ENCODE data around the gene NREP.
A peak's percentile ranks its signal among the peaks of the same experiment; 100 is the strongest.

Gene NREP, protein sequence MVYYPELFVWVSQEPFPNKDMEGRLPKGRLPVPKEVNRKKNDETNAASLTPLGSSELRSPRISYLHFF

DNA sequence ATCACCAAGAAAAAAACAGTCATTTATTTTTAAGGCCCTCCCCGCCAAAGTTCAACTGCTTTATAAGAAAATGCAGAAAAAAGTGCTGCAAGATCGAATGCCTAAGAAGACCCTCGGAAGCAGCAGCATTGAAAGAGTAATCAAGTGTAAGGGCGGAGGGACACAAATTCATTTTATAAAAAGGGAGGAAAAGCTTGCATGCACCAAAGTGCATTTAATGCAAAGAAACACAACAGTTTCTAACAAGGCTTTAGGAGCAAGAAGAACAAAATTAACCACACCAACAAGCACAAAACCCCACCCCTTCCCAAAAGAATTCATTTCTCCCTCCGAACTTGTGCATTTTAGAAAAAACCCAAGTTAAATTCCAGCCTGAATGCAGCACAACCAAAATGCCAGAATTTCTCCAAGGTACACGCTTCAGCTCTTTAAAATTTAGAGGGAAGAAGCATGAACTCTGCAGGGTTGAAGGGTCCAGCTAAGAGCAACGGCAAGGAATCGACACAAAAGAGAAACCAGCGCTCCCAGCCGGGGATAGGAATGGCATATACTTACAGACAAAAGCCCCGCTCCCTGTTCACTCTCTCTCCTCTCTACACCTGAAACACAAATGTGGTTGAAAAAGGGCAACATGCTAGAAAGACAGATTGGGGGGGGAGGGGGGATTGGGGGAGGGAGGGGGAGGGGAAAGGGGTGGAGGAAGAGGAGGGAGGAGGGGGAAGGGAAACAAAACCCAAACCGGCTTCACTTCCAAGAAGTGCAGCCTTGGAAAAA is at the start of gene NREP:
NREP (minus strand) TSS at position 614 of the 774 bp plus-strand sequence. CDS start 1,422 bp downstream, outside the sequence.
- no peak for DNase-seq

DNA sequence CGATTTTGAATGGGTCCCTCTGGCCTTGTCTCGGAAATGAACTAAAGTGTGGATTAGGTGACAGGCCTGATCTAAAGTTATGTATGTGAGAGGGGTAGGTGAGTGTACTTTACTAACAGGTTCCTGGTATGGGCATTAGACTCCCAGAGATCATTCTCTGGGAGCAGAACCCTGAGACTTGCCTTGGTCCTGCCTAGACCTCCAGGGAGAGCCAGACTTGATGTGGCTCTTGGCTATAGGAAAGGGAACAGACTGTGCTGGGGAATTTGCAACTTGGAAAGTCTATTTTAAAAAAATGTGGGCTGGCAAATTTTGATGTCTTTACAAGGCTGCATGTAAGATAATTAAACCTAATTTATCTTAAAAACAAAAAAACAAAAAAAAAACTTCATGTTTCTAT is 49.8 kb upstream of the NREP start:
- DNase-seq = no peak

GRCh38 chr5:111806156-111806555 is 49.2 kb upstream of the NREP start:
- DNase-seq = no peak

GRCh38 chr5:111805071-111805470 is 48.1 kb upstream of the NREP start:
- DNase-seq = no peak

DNA sequence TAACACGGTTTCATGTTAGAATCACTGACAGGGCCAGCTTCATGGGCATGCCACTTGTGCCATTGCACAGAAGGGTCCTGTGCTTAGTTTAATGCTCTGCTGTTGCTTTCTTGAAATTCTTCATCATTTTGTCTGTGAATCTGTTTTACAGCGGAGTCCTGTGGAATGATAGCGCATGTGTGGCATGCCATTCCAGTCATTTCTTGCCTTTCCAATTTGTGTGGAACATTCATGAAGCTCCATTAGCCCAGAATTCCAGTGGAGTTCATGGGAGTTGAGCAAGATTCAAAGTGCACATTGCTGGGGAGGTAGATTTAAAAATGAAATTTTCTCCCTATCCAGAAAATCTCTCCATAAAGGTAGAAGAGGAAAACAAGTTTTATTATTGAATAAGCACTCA is 43.4 kb upstream of the NREP start:
- no peak for DNase-seq

DNA sequence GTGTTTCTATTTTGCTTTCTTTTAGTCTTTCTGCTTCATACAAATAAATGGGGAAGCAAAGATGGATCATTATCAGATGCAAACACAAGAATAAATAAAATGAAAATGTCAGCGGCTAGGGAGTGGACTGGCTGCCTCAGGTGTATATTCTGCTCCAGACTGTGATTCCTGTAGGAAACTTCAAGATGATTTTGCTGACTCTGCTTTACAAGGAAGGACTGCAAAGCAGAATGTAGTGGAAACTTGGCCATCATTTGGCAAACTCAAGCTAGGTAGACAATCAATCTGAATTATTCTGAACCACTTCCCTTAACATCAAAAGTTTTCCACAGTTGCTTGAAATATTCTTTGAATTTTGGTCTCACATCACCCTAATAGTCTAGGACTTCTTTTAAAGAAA is 38.1 kb upstream of the NREP start:
- no peak for DNase-seq

GRCh38 chr5:111792471-111793058 is 35.6 kb upstream of the NREP start:
- no peak for DNase-seq

DNA sequence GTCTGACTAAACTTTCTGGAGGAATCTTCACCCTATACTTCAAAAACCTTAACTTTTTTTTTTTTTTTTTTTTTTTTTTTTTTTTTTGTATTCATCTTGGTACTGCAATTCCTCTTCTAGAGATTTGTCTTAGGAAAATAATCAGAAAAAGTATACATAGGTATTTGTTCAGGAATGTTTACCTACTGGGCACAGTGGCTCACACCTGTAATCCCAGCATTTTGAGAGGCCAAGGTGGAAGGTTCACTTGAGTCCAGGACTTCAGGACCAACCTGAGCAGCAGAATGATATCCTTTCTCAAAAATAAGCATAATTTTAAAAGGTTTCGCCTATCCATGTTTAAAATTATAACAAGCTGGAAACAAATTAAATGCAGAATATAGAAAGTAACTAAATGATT is 33.3 kb upstream of the NREP start:
- no peak for DNase-seq

DNA sequence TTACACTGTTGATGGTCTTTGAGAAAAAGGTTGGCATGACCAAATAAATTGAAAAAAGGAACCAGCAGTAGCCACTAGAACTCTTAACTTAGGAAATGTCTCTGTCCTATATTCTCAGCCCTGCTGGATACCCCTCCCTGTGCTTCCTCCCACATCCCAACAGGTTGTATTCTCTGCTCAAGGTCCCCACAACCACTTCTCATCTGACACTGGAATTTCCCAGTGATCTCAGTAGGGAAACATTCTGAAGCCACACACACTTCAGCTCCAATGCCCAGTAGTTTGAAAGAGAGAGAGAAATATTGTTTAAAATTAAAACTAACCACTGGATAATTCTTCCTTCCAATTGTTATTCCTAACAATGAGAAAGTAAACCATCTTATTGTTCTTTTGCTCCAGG is 30.0 kb upstream of the NREP start:
- DNase-seq = no peak

DNA sequence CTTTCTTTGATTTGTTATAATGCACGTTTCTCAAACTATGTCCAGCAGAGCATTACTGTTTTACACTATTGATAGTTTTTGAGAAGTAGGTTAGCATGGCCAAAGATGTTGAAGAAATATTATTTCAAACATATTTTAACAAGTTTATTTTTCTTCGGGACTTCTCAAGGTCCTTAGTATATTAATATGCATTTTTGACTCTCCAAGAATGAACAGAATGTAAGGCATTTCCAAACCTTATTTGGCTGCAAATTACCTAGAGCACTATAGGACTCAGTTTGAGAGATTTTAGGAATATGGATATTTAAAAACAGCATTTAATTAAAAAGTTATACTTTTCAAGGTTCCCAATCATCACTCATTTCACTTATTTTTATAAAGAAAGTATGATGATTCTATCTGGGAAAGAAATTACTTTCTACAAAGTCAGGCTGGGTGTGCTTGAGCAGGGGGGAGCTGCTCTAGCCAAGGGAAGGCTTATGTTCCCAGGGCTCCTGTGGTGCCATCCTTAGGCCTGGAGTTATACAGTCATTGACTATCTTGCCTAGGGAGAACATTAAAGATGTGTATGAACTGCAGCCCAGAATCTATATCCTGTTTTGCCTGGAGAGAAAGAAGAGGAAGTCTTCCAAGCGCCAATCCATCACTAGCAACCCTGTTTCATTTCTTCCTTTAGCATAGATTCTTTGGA is 27.6 kb upstream of the NREP start:
- DNase-seq = no peak

DNA sequence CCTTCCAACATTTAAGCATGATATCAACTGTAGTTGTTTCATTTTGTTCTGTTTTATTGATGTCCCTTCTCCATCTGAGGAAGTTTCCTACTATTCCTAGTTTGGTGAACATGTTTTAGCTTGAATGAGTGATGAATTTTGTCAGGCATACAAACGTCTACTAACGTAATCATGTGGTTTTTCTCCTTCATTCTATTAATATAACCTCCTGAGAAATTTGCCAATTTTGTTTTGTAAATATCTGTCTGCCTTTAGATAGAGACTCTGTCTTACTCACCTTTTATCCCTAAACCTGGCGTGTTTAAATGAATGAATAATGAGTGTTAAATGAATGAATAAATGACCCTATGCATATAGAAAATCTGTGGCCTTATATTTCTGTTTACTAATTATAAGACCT is 26.5 kb upstream of the NREP start:
- no peak for DNase-seq

- no peak for DNase-seq
These were observed 25.2 kb upstream of the NREP start for GRCh38 chr5:111782216-111782615.

DNA sequence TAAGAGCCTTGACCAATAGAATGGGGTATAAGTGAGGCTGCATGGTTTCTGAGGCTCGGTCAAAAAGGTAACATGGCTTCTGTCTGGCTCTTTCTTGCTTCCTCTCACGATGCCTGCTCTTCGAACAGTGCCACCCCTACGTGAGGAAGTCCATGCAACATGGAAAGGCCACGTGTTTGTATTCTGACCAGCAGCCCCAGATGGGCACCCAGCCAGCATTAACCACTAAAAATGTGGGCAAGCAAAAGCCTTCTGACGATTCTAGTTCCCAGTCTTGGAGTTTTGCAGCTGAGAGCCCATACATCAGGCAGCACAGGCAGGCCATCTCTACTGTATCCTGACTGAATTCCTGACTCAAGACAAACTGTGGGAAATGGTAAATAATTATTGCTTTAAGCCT is 24.2 kb upstream of the NREP start:
- DNase-seq = no peak

GRCh38 chr5:111779922-111780292 is 22.9 kb upstream of the NREP start:
- peak; percentile 64 for DNase-seq

GRCh38 chr5:111779260-111779921 is 22.4 kb upstream of the NREP start:
- DNase-seq = no peak

DNA sequence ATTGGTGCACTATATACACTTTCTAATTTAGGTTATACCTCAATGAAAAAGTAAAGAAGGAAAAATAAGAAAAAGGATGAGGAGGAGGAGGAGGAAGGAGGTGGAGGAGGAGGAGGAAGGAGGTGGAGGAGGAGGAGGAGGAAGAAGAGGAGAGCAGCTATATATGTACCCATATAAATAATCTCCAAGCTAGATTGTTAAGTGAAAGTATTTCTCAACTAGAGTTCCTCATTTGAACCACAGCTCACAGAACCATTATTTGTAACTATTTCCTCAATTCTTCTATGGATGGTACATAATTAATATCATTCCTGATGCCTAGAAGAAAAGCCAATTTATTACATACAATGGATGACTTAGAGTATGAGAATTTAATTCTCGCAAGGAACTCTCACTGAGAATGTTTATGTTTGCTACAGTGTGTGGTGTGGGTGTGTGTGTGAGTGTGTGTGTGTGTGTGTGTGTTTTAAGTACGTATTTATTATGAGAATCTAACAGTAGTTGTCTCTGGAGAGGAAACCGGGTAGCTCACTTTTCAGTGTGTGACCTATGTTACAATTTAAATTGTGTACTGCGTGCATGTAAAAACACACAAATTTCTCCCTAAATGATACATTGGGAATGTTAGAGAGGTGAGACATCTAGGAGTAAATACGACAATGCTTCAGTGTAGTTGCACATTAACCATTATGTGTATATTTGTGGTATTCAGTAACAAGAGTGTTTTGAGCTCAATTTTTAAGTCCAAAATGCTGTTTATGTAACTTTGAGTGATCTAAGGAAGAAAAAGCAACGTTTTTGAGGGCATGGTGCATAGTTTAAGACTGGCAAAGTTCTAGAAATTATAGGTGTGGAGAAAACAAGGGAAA is 20.2 kb upstream of the NREP start:
- no peak for DNase-seq

DNA sequence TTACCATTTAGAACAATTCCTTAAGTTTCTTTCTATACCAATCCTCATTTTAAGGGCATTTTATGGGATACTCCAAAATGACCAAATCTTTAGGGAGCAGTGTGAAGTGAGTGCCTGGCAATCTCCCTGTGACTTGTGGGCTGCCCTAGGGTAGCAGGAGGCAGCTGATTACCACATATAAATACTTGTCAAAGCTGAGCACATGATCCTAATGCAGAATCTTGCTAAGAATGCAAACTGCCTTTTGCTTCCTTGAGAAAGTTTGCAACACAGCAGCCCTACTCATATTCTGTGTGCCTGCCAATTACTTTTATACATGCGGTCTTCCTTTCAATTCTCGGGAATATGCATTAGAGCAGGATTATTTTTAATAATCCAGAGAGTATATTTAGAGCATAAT is 18.2 kb upstream of the NREP start:
- no peak for DNase-seq

DNA sequence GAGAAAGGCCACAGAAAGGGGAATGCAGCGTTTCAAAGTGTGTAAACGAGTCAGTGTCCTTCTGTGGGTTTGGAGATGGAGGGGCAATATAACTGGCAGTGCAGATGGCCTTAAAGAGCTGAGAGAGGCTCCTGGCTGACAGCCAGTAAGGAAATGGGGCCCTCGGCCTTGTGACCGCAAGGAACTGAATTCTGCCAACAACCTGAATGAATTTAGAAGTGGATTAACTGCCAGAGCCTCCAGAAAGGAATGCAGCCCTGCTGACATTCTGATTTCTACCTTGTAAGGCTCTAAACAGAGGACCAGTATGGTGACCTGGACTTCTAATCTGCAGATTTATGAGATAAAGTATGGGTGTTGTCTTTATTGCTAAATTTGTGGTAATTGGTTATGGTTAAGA is 17.5 kb upstream of the NREP start:
- DNase-seq = peak; percentile 78

- DNase-seq = no peak
These were observed 15.6 kb upstream of the NREP start for GRCh38 chr5:111772456-111773122.

- no peak for DNase-seq
These were observed 12.5 kb upstream of the NREP start for GRCh38 chr5:111769541-111769940.

GRCh38 chr5:111765613-111766571 is 8.9 kb upstream of the NREP start:
- no peak for DNase-seq

Measured in left hindlimb (tissue), 1 donor.